ENCODE results near the gene CEACAM18. TPM values are rescaled to one million over a fixed set of nuclear protein-coding genes. Genes with fewer than 3 reads are reported as not detected.
A peak's percentile ranks its signal among the peaks of the same experiment; 100 is the strongest.
"Not testable (repeated sequence)": the region's sequence is repeated elsewhere in the genome, so short reads cannot be mapped to it uniquely, and the experiment has no call there.

CEACAM18 gene
- total RNA-seq, 2 experiments from 2014 or later: not detected

DNA sequence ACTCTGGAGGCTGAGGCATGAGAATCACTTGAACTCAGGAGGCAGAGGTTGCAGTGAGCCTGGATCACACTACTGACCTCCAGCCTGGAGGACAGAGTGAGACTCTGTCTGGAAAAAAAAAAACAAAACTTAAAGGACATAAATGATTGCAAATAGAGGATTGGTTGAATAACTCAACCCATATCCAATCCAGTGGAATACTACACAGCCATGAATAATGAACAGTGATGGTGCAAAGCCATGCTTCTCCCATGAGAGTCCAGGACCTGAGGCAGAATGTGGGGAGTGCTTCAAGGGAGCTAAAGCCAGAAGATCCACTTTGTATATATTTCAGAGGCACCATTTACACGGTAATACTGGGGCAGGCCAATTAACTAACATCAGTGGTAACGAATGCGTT is 2.2 kb upstream of the CEACAM18 start:
- Mint-ChIP-seq H3K9me3 (peaks cover 3% of the 10 kb centered on the region), H3K27me3 (peaks cover 4% of the 10 kb centered on the region), H3K27ac (no peak overlapping the region), H3K36me3 (no peaks in the 10 kb centered on the region), H3K4me3 (no peak overlapping the region), H3K4me1 (ENCODE audit: low read depth) (peaks cover 31% of the 10 kb centered on the region)
- intact Hi-C loops (cut with micrococcal nuclease): loop anchor here (10.0 kb wide), 1 partner anchor 99 kb away; the partner anchor contains the start of gene ZNF175
- DNase-seq: no peak
- ChIA-PET CTCF (interaction anchor here (0.8 to 6.1 kb wide), 3 partner anchors 8 to 56 kb away, joined by 3 to 150 read pairs (median 3); no protein-coding TSS in a partner anchor), POLR2A (no interaction called here)

DNA sequence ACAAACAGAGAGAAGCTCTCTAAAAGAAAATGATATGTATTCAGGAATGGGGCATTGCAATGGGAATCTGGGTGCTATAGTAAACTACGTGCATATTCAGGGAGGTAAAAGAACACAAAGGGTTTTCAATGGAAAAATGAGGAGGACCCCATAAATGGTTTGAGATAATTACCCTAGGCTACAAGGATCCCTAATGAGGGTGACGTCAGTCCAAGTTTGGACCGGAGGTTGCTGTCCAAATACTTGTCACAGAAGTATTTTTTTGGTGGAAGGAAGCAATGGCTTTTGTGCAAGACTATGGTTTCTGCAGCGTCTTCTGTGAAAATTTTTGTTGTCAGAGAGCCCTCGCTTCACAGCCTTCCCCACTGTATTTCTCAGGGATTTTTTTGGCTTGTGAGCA is 995 bp upstream of the CEACAM18 start:
- H3K27me3 Mint-ChIP-seq: peaks cover 4% of the 10 kb centered on the region
- H3K27ac Mint-ChIP-seq: no peak overlapping the region
- no peak for DNase-seq
- H3K9me3 Mint-ChIP-seq: peaks cover 3% of the 10 kb centered on the region
- intact Hi-C loops (cut with micrococcal nuclease): loop anchor here (10.0 kb wide), 1 partner anchor 97 kb away; the partner anchor contains the start of gene ZNF175
- no peak overlapping the region for H3K4me3 Mint-ChIP-seq
- H3K36me3 Mint-ChIP-seq: no peaks in the 10 kb centered on the region
- POLR2A ChIA-PET: no interaction called here
- peaks cover 27% of the 10 kb centered on the region for H3K4me1 Mint-ChIP-seq (ENCODE audit: low read depth)
- CTCF ChIA-PET: no interaction called here

DNA sequence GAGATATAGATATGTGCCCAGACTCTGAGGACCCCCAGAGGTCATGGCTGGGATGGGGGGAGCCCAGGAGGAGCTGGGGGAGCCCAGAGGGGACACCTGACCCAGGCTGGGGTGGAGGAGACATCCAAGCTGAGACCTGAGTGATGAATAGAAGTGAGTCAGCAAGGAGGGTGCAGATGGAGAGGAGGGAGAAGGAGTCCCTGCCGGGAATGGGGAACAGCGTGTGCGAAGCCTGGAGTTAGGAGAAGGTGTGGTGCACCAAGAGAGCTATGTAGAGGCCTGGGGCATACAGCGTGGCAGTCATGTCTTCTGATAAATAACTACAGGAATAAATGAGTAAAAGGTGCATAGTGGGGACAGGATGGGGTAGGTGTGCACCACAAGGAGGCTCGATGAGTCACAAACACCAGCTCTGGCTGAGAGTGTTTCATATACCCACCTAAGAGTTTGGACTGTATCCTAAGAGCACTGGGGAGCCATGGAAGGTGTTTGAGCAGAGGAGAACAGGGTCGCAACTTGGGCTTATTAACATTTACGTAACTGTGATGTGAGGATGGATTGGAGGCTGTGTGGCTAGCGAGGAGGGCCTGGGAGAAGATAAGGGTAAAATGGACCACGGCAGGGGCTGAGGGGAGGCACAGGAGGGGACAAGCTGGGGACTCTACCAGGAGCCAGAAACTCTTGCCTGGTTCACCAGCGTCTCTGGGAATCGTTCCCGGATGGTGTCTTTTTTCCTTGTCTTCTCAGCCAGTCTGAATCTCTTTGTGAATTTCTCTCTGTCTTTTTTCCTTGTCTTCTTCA is 1.4 kb downstream of the CEACAM18 start:
- no peaks in the 10 kb centered on the region for H3K36me3 Mint-ChIP-seq
- CTCF ChIA-PET: interaction anchor here (0.8 to 1.7 kb wide), 5 partner anchors 28 to 177 kb away, joined by 3 to 7 read pairs (median 4); no protein-coding TSS in a partner anchor
- peaks cover 3% of the 10 kb centered on the region for H3K9me3 Mint-ChIP-seq
- intact Hi-C loops (cut with micrococcal nuclease): loop anchor here (10.0 kb wide), 1 partner anchor 95 kb away; the partner anchor contains the start of gene ZNF175
- DNase-seq: peak; percentile 63
- POLR2A ChIA-PET: interaction anchor here (0.6 kb wide), 1 partner anchor 541 kb away, joined by 3 read pairs; no protein-coding TSS in a partner anchor
- peaks cover 9% of the 10 kb centered on the region for H3K27me3 Mint-ChIP-seq
- H3K4me1 Mint-ChIP-seq (ENCODE audit: low read depth): peaks cover 19% of the 10 kb centered on the region
- H3K4me3 Mint-ChIP-seq: no peak overlapping the region
- no peak overlapping the region for H3K27ac Mint-ChIP-seq

DNA sequence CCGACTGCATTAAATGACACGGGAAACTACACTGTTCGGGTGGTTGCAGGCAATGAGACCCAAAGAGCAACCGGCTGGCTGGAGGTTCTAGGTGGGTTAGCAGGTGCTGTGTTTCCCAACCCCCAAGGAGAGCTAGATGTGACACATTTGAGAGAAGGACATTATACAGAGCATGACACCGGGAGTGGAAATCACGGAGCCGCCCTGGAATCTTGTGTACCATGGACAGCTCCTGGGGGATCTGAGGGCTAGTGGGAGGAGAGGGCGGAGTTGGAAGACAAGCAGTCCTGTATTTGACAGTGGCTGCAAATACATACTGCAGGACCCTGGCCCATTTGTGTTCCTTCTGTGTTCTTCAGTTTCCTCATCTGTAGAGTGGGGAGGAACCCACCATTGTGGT is 2.3 kb downstream of the CEACAM18 start:
- H3K9me3 Mint-ChIP-seq: peaks cover 3% of the 10 kb centered on the region
- DNase-seq: peak; percentile 43
- no peak overlapping the region for H3K4me3 Mint-ChIP-seq
- H3K36me3 Mint-ChIP-seq: no peaks in the 10 kb centered on the region
- ChIA-PET CTCF (interaction anchor here (1.3 kb wide), 1 partner anchor 35 kb away, joined by 7 read pairs; no protein-coding TSS in a partner anchor), POLR2A (no interaction called here)
- H3K27ac Mint-ChIP-seq: no peak overlapping the region
- intact Hi-C loops (cut with micrococcal nuclease): no loop called here
- H3K4me1 Mint-ChIP-seq (ENCODE audit: low read depth): peaks cover 19% of the 10 kb centered on the region
- peaks cover 12% of the 10 kb centered on the region for H3K27me3 Mint-ChIP-seq

DNA sequence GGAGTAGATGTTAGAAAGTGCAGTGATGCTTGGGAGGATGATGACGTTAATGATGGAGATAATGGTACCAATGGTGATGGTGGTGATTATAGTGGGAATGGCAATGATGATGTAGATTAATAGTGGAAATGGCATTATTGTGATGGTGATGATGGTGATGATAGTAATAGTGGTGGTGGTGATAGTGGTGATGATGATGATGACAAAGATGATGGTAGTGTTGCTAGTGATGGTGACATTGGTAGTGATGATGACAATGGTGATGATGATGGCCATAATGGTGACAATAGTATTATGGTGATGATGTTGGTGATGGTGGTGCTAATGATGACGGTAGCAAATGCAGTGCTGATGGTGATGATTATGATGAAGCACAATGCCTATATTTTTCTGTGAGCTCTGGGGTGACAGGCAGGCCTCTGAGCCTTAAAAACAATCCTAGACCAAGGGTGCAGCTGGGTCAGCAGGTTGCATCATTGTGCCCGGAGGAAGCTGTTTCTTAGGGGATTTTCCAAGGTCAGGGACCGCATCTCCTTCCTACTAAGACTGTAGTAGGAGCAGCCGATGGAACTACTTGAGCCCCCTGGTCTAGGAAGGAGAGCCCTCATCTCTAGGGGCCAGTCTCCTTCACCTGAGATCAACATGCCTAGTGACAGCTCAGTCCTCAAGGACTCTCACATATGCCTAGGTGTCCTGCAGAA is 7.8 kb downstream of the CEACAM18 start:
- ChIA-PET CTCF (interaction anchor here (0.7 to 1.1 kb wide), 3 partner anchors 13 to 171 kb away, joined by 3 to 5 read pairs (median 3); partner anchors contain the start of gene SIGLEC10), POLR2A (no interaction called here)
- DNase-seq: no peak
- intact Hi-C loops (cut with micrococcal nuclease): no loop called here
- Mint-ChIP-seq H3K9me3 (no peaks in the 10 kb centered on the region), H3K4me1 (ENCODE audit: low read depth) (peaks cover 12% of the 10 kb centered on the region), H3K4me3 (no peak overlapping the region), H3K36me3 (no peaks in the 10 kb centered on the region), H3K27ac (no peak overlapping the region), H3K27me3 (peaks cover 11% of the 10 kb centered on the region)

DNA sequence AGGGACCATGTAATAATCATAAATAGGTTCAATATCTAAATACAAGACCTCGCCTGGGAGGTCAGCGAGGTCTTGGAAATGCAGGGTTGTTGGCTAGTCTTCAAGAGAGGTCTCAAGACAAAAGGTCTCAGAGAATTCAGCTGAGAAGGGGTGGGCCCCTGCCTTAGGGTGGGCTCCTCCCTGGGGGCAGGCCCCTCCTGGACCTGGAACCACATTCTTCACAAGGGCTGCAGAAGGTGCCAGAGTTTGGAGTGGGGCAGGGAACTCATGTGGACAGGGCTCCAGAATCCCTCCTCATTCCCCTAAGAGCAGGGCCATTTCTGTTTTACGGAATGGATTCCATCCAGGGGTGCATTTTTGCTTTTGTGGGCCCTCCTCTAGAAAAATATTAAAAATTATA is 10.2 kb downstream of the CEACAM18 start:
- no peak for DNase-seq
- CTCF ChIA-PET: interaction anchor here (1.8 to 2.0 kb wide), 2 partner anchors 15 to 27 kb away, joined by 6 read pairs; no protein-coding TSS in a partner anchor
- Mint-ChIP-seq H3K27me3 (peaks cover 19% of the 10 kb centered on the region), H3K36me3 (no peaks in the 10 kb centered on the region), H3K9me3 (no peaks in the 10 kb centered on the region), H3K4me3 (no peak overlapping the region), H3K4me1 (ENCODE audit: low read depth) (peaks cover 12% of the 10 kb centered on the region), H3K27ac (no peak overlapping the region)
- intact Hi-C loops (cut with micrococcal nuclease): no loop called here
- POLR2A ChIA-PET: interaction anchor here (0.9 to 1.0 kb wide), 2 partner anchors 22 to 47 kb away, joined by 3 to 4 read pairs; no protein-coding TSS in a partner anchor

DNA sequence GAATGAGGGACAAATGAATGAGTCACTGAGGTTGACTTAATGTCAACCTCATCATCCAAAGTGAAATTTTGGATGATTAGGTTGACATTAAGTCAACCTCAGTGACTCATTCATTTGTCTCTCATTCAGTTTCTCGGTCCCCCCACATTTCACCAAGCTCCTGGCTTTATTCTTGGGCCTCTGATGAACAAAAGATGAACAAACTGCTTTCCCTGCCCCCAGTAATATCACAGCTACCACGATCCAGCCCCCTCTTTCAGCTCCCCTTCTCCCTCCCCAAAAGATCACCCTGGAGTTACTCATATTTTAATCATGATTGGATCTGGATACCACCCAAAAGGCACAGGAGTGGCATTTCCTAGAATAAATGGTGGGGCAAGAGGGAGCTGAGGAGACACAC is 10.8 kb downstream of the CEACAM18 start:
- CTCF ChIA-PET: interaction anchor here (1.2 to 2.0 kb wide), 3 partner anchors 16 to 230 kb away, joined by 3 to 6 read pairs (median 6); no protein-coding TSS in a partner anchor
- intact Hi-C loops (cut with micrococcal nuclease): no loop called here
- H3K4me1 Mint-ChIP-seq (ENCODE audit: low read depth): peaks cover 12% of the 10 kb centered on the region

DNA sequence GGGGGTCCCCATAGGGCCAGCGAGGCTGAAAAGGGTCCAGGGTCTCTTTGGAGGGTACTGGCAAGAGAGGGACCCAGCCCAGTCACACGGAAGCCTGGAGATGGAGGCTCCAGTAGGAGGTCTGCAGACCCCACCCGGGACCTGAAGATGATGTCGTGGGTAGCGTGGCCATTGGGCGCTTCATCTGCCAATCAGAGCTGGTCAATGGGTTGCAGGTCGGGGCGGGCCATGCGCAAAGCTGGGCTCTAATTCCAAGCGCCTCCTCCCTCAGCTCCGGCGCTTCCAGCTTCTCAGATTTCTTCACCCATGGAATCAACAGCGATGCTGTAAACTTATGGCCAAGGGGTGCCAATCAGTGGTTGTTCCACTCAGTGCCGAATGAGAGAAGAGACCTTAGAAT is 12.3 kb downstream of the CEACAM18 start:
- Mint-ChIP-seq H3K9me3 (no peaks in the 10 kb centered on the region), H3K27me3 (peaks cover 17% of the 10 kb centered on the region), H3K4me3 (no peak overlapping the region), H3K36me3 (no peaks in the 10 kb centered on the region), H3K27ac (no peak overlapping the region), H3K4me1 (ENCODE audit: low read depth) (peaks cover 12% of the 10 kb centered on the region)
- intact Hi-C loops (cut with micrococcal nuclease): no loop called here
- ChIA-PET CTCF (interaction anchor here (2.0 kb wide), 1 partner anchor 17 kb away, joined by 6 read pairs; no protein-coding TSS in a partner anchor), POLR2A (no interaction called here)
- DNase-seq: no peak

More for the DNA sequence above, 10.8 kb downstream of the CEACAM18 start:
- peaks cover 24% of the 10 kb centered on the region for H3K27me3 Mint-ChIP-seq
- no peaks in the 10 kb centered on the region for H3K36me3 Mint-ChIP-seq
- POLR2A ChIA-PET: interaction anchor here (0.7 to 1.0 kb wide), 3 partner anchors 14 to 48 kb away, joined by 3 to 4 read pairs (median 3); no protein-coding TSS in a partner anchor
- H3K9me3 Mint-ChIP-seq: no peaks in the 10 kb centered on the region
- DNase-seq: peak; percentile 30
- H3K4me3 Mint-ChIP-seq: no peak overlapping the region
- peak overlapping the region; percentile 50 for H3K27ac Mint-ChIP-seq

DNA sequence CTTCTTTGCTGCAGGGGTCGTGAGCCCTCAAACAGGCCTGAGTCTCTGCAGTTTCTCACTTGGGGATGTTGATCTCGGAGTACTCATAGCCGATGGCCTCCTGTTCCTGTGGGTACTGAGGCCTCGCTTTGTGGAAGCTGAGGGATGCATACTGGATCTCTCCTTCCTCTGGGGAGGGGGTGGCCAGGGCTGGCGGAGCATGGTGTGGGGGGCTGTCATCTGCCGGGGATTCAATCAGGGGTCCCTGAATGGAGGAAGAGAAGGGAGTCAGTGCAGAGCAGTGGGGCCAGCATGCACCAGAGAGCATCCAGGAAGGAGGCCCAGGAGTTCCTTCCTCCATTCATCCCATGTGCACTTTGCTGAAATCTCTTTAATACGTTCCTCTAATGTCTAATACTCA is 13.2 kb downstream of the CEACAM18 start:
- Mint-ChIP-seq H3K27me3 (peaks cover 14% of the 10 kb centered on the region), H3K9me3 (no peaks in the 10 kb centered on the region), H3K27ac (no peak overlapping the region), H3K4me1 (ENCODE audit: low read depth) (peaks cover 12% of the 10 kb centered on the region), H3K36me3 (no peaks in the 10 kb centered on the region), H3K4me3 (no peak overlapping the region)
- no peak for DNase-seq
- intact Hi-C loops (cut with micrococcal nuclease): no loop called here
- POLR2A ChIA-PET: no interaction called here
- CTCF ChIA-PET: no interaction called here

DNA sequence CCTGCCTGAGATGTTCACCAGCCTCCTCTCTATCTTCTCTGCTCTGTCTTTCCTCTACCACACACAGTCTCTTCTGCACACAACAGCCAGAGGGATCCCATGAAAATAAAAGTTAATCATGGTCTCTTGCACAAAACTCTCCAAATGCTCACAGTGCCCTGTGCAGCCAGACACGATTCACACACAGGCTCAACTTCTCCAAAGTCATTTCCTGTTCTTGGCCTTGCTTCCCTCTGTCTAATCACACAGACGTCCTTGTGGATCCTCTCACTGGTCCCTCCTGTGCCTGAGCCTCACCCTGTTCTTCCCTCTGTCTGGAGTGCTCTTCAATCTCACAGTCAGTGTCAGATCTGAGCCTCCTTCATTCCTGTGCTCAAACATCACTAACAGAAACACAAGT is 15.4 kb downstream of the CEACAM18 start:
- Mint-ChIP-seq H3K9me3 (no peaks in the 10 kb centered on the region), H3K4me3 (no peak overlapping the region), H3K27me3 (peaks cover 17% of the 10 kb centered on the region), H3K4me1 (ENCODE audit: low read depth) (peaks cover 6% of the 10 kb centered on the region), H3K27ac (no peak overlapping the region), H3K36me3 (no peaks in the 10 kb centered on the region)
- POLR2A ChIA-PET: no interaction called here
- DNase-seq: no peak
- intact Hi-C loops (cut with micrococcal nuclease): no loop called here
- CTCF ChIA-PET: no interaction called here

DNA sequence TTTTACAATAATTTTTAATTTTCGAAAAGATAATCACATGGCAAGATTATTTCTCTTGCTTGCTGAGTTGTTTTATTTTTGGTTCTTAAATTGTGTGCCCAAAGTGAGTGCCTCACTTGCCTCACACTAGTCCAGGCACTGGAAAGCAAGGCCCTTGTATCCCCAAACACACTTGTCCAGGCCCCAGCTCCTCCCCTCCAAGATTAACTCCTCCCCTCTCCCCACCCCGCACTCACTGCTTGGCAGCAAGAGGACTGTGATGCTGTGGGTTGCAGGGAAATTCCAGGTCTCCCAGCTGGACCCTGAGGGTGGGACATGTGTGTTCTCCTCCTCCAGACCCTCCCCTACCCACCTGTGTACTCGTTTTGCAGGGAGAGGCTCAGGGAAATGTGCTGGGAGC is 19.3 kb downstream of the CEACAM18 start:
- Mint-ChIP-seq H3K27me3 (peaks cover 15% of the 10 kb centered on the region), H3K27ac (no peak overlapping the region), H3K36me3 (no peaks in the 10 kb centered on the region), H3K9me3 (no peaks in the 10 kb centered on the region), H3K4me3 (no peak overlapping the region), H3K4me1 (ENCODE audit: low read depth) (peaks cover 11% of the 10 kb centered on the region)
- DNase-seq: no peak
- CTCF ChIA-PET: interaction anchor here (1.9 kb wide), 1 partner anchor 25 kb away, joined by 7 read pairs; no protein-coding TSS in a partner anchor
- intact Hi-C loops (cut with micrococcal nuclease): no loop called here
- POLR2A ChIA-PET: no interaction called here

DNA sequence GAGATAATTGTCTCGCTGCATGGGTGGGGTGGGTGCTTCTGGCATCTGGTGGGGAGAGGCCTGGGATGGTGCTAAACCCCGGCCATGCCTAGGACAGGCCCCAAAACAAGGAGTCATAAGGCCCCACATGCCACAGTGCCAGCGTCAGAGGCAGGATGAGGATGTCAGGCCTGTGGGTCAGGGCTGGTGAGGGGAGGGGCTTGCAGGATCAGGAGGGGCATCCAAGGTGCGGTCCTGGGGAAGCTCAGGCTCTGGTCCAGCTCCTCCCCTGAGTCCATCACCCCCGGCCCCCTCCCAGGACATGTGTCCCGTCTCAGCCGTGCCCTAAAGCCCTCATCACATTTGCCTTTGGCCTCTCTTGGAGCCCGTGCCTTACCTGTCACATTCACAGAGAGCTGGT is 22.6 kb downstream of the CEACAM18 start:
- DNase-seq; POLR2A ChIA-PET; H3K9me3 Mint-ChIP-seq; CTCF ChIA-PET; H3K36me3 Mint-ChIP-seq; H3K27me3 Mint-ChIP-seq; H3K27ac Mint-ChIP-seq; intact Hi-C loops (cut with micrococcal nuclease); H3K4me3 Mint-ChIP-seq: not testable (repeated sequence)
- H3K4me1 Mint-ChIP-seq (ENCODE audit: low read depth): peaks cover 11% of the 10 kb centered on the region

All from activated CD4-positive, alpha-beta memory T cell treated with anti-CD3 and anti-CD28 coated beads for 36 hours (primary cell).